C4-2B (cell line): ENCODE results near the gene ADH7.
"Not testable (repeated sequence)": the region's sequence is repeated elsewhere in the genome, so short reads cannot be mapped to it uniquely, and the experiment has no call there.

Experiments used
- CTCF ChIP-seq: fragments of 450-650 bp; conservative IDR thresholded peaks from 2 replicates; pipeline ENCODE4 v1.5.1; 2017; ENCODE audit warnings: mild to moderate bottlenecking
- ZFX ChIP-seq: fragments of 450-650 bp; IDR thresholded peaks from 2 replicates; pipeline ENCODE4 v1.6.1; 2017

GRCh38 chr4:99367817-99368216 is 67.3 kb downstream of the ADH7 start:
- not testable (repeated sequence) for TF ChIP-seq CTCF, ZFX
